Endothelial cell (in vitro differentiated cells): ENCODE measurements around the gene SYTL1. TPM values are rescaled to one million over a fixed set of nuclear protein-coding genes. Genes with fewer than 3 reads are reported as not detected.

Experiments used
- DNase-seq: peaks from one replicate; pipeline ENCODE4 v3.0.0; 2021; ENCODE audit warnings: low spot score
- H3K27ac Mint-ChIP-seq: one replicate; pipeline ENCODE4 v1.8.0; 2021; ENCODE audit warnings: mixed read lengths, inconsistent platforms; ENCODE audit not compliant: unreplicated experiment
- H3K27me3 Mint-ChIP-seq: one replicate; pipeline ENCODE4 v1.8.0; 2021; ENCODE audit warnings: mild to moderate bottlenecking, moderate library complexity, mixed read lengths, inconsistent platforms; ENCODE audit not compliant: unreplicated experiment
- H3K36me3 Mint-ChIP-seq: one replicate; pipeline ENCODE4 v1.8.0; 2021; ENCODE audit warnings: mild to moderate bottlenecking, low read depth, mixed read lengths, inconsistent platforms; ENCODE audit not compliant: unreplicated experiment
- H3K4me1 Mint-ChIP-seq: one replicate; pipeline ENCODE4 v1.8.0; 2021; ENCODE audit warnings: mild to moderate bottlenecking, mixed read lengths, inconsistent platforms; ENCODE audit not compliant: unreplicated experiment
- H3K4me3 Mint-ChIP-seq: one replicate; pipeline ENCODE4 v1.8.0; 2021; ENCODE audit warnings: mild to moderate bottlenecking, mixed read lengths, inconsistent platforms; ENCODE audit not compliant: unreplicated experiment
- H3K9me3 Mint-ChIP-seq: one replicate; pipeline ENCODE4 v1.8.0; 2021; ENCODE audit warnings: mixed read lengths, inconsistent platforms; ENCODE audit not compliant: unreplicated experiment
- CTCF ChIP-seq: fragments of 200-600 bp; sonication (generic); IDR thresholded peaks from one replicate; pipeline ENCODE4 v1.5.0; 2021; ENCODE audit warnings: antibody characterized with exemption; ENCODE audit not compliant: unreplicated experiment
- total RNA-seq: library from RNA; stranded (reverse); fragmentation: NEBNext Ultra II Directional; extraction: Animal tissue kit (Norgen Biotek cat#: 25700); gene quantifications from one replicate; pipeline ENCODE4 v1.2.1, GENCODE V29; 2021; ENCODE audit not compliant: unreplicated experiment

The SYTL1 gene
- total RNA-seq, 1 donor from 2014 or later: 1.3 TPM

GRCh38 chr1:27388337-27389005 is 46.6 kb downstream of the SYTL1 start:
- Mint-ChIP-seq H3K4me1 (peaks cover 23% of the 10 kb centered on the region), H3K36me3 (no peaks in the 10 kb centered on the region), H3K27me3 (peaks cover 10% of the 10 kb centered on the region), H3K4me3 (peak overlapping the region; percentile 60), H3K9me3 (no peaks in the 10 kb centered on the region), H3K27ac (peak overlapping the region; percentile 91)
- peak; percentile 63 for DNase-seq
- TF ChIP-seq CTCF: peak; percentile 96

- peaks cover 4% of the 10 kb centered on the region for H3K36me3 Mint-ChIP-seq
- DNase-seq: no peak
- peaks cover 27% of the 10 kb centered on the region for H3K4me1 Mint-ChIP-seq
- H3K9me3 Mint-ChIP-seq: no peaks in the 10 kb centered on the region
- no peak overlapping the region for H3K27ac Mint-ChIP-seq
- H3K4me3 Mint-ChIP-seq: peak overlapping the region; percentile 89
- H3K27me3 Mint-ChIP-seq: peaks cover 15% of the 10 kb centered on the region
- no peak for TF ChIP-seq CTCF
Observed at GRCh38 chr1:27391511-27392095, 49.8 kb downstream of the SYTL1 start.

- H3K4me1 Mint-ChIP-seq: peaks cover 30% of the 10 kb centered on the region
- peaks cover 4% of the 10 kb centered on the region for H3K36me3 Mint-ChIP-seq
- peaks cover 15% of the 10 kb centered on the region for H3K27me3 Mint-ChIP-seq
- H3K27ac Mint-ChIP-seq: no peak within 1 kb of the TSS
- H3K4me3 Mint-ChIP-seq: peak within 1 kb of the TSS; percentile 92
- DNase-seq: peak; percentile 91
- no peaks in the 10 kb centered on the region for H3K9me3 Mint-ChIP-seq
- no peak for TF ChIP-seq CTCF
Observed at GRCh38 chr1:27392096-27392777, 50.4 kb downstream of the SYTL1 start, which contains the start of gene GPR3. Gene GPR3, plus strand, starts transcription at chr1:27392622. Its CDS starts 1,177 bp downstream, at chr1:27393799.

GRCh38 chr1:27392778-27393635 is 51.2 kb downstream of the SYTL1 start:
- TF ChIP-seq CTCF: peak; percentile 19
- Mint-ChIP-seq H3K4me3 (peak overlapping the region; percentile 92), H3K36me3 (peaks cover 6% of the 10 kb centered on the region), H3K27ac (no peak overlapping the region), H3K4me1 (peaks cover 33% of the 10 kb centered on the region), H3K9me3 (no peaks in the 10 kb centered on the region), H3K27me3 (peaks cover 21% of the 10 kb centered on the region)
- no peak for DNase-seq
